Brain microvascular endothelial cell (primary cell): ENCODE data around the gene PZP.

Source experiments
- DNase-seq: peaks from one replicate; pipeline ENCODE4 v3.0.0-alpha.2; 2020
- H3K27ac ChIP-seq: fragments of 250-450 bp; sonication (Bioruptor Pico); 2 replicates; pipeline ENCODE4 v1.5.1; 2020; ENCODE audit warnings: mild to moderate bottlenecking, moderate library complexity
- H3K27me3 ChIP-seq: fragments of 250-450 bp; sonication (Bioruptor Pico); replicated peaks from 2 replicates; pipeline ENCODE4 v1.5.1; 2020; ENCODE audit warnings: mild to moderate bottlenecking
- H3K36me3 ChIP-seq: fragments of 250-450 bp; sonication (Bioruptor Pico); replicated peaks from 2 replicates; pipeline ENCODE4 v1.5.1; 2020; ENCODE audit warnings: mild to moderate bottlenecking
- H3K4me3 ChIP-seq: 2 replicates; pipeline ENCODE4 v1.5.1; 2011; ENCODE audit warnings: low read depth, mild to moderate bottlenecking, control low read depth, low read length, moderate library complexity
- CTCF ChIP-seq: IDR thresholded peaks from 2 replicates; pipeline ENCODE4 v1.5.1; 2011; ENCODE audit warnings: low read depth, mild to moderate bottlenecking, moderate library complexity, low read length, control low read depth, inconsistent platforms; ENCODE audit errors: missing control alignments
- in situ Hi-C: cut with HindIII; loops from 2 replicates; pipeline ENCODE4 v1.10.0; 2017; ENCODE audit warnings: low sequenced_read_pairs, low pct_ligation_motif_present

The PZP gene

DNA sequence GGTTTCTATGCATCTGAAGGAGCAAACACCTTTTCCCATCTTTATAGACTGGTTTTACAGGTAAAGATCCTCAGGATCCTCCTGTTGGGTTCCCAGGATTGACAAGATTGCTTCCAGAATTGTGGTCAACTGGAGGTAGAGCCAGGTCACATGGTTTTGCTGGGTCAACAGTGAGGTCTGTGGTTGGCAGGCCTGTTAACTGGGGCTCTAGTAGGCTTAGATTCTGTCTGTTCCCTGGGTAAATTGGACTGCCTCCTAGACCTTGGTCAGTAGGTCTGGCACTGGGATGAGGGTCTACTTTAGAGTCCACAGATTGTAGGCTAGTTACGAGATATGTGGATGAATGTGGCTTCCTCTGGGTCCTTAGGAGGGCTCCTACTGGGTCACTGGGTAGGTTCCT is 3.5 kb upstream of the PZP start:
- Histone ChIP-seq H3K36me3 (no peaks in the 10 kb centered on the region), H3K27me3 (no peaks in the 10 kb centered on the region), H3K4me3 (no peak overlapping the region), H3K27ac (no peak overlapping the region)
- TF ChIP-seq CTCF, result no peak
- no peak for DNase-seq
- in situ Hi-C loops, result no loop called here

DNA sequence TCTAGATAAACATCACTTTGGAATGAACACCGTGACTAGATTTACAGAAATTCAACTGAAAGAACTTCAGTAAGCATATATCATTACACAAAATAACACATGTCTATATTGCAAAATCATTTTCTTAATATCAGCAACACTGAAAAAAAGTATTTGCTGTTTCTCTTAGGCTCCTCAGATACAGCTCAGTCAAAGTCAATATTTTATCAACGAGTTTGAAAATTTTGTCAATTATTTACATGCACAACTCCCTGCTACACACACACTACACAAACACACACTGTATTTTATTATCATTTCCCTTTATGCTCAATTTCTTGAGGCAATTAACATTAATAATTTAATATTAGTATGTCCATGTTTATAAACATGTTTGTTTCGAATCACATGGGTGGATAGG is 3.8 kb downstream of the PZP start:
- no peak for TF ChIP-seq CTCF
- Histone ChIP-seq H3K27me3 (no peaks in the 10 kb centered on the region), H3K4me3 (no peak overlapping the region), H3K36me3 (no peaks in the 10 kb centered on the region), H3K27ac (no peak overlapping the region)
- in situ Hi-C loops, result no loop called here
- DNase-seq, result no peak

GRCh38 chr12:9198012-9198411 is 10.2 kb downstream of the PZP start:
- no peak for TF ChIP-seq CTCF
- H3K4me3 ChIP-seq, result no peak overlapping the region
- H3K27ac ChIP-seq, result no peak overlapping the region
- in situ Hi-C loops, result no loop called here
- no peaks in the 10 kb centered on the region for H3K36me3 ChIP-seq
- DNase-seq, result no peak
- no peaks in the 10 kb centered on the region for H3K27me3 ChIP-seq

DNA sequence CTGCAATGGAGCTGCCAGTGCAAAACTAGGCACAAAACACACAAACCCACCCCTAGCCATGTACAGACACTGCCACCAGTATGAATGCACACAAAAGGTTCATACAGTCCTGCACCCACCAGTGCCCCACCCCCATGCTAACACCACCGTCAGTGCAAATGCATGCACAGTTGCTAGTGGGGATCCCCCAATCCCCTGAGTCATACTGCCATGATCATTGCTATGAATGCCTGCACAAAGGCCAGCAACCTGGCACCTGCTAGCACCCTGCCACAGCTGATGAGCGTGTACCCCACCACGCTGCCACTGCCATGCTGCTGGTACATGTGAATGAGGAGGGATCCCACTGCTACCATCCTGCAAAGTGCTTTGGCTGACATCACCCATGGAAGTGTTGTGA is 23.9 kb downstream of the PZP start:
- H3K36me3 ChIP-seq, result no peaks in the 10 kb centered on the region
- in situ Hi-C loops, result no loop called here
- no peak for DNase-seq

GRCh38 chr12:9180810-9181209 is 27.4 kb downstream of the PZP start:
- DNase-seq, result no peak
- Histone ChIP-seq H3K36me3 (no peaks in the 10 kb centered on the region), H3K27me3 (no peaks in the 10 kb centered on the region), H3K4me3 (no peak overlapping the region), H3K27ac (no peak overlapping the region)
- TF ChIP-seq CTCF, result no peak
- in situ Hi-C loops, result no loop called here

More for the DNA sequence above, 23.9 kb downstream of the PZP start:
- TF ChIP-seq CTCF, result no peak
- no peak overlapping the region for H3K4me3 ChIP-seq
- no peaks in the 10 kb centered on the region for H3K27me3 ChIP-seq
- H3K27ac ChIP-seq, result no peak overlapping the region

- no peak for TF ChIP-seq CTCF
- Histone ChIP-seq H3K36me3 (no peaks in the 10 kb centered on the region), H3K27ac (no peak overlapping the region), H3K27me3 (no peaks in the 10 kb centered on the region), H3K4me3 (no peak overlapping the region)
- no peak for DNase-seq
- in situ Hi-C loops, result no loop called here
These were observed 28.4 kb downstream of the PZP start for GRCh38 chr12:9179781-9180180.
